ENCODE measurements around the gene CAPNS1.

Gene CAPNS1

GRCh38 chr19:36106991-36107390 is 32.9 kb upstream of the CAPNS1 start:
- CTCF ChIA-PET = interaction anchor here (1.3 kb wide), 1 partner anchor 27 kb away, joined by 5 read pairs; no protein-coding TSS in a partner anchor
- no peak overlapping the region for H3K4me3 ChIP-seq (ENCODE audit: control insufficient read depth in 1 of 7, extremely low read depth in 1 of 7, insufficient read depth in 4 of 7, low read depth in 2 of 7, low read length in 6 of 7)
- no peaks in the 10 kb centered on the region for H3K27me3 ChIP-seq (replicated peaks in 2 of 5; ENCODE audit: control insufficient read depth in 4 of 5, insufficient read depth in 5 of 5, low read length in 4 of 5)
- H3K27ac ChIP-seq (ENCODE audit: insufficient read depth in 1 of 2, low read depth in 1 of 2, low read length in 2 of 2, poor library complexity in 1 of 2, severe bottlenecking in 2 of 2) = no peak overlapping the region
- H3K36me3 ChIP-seq (ENCODE audit: control insufficient read depth in 4 of 4, insufficient read depth in 4 of 4, low read length in 3 of 4) = peaks cover 3 to 62% (median 30%) of the 10 kb centered on the region in 4 experiments
- no peak for DNase-seq
- WGBS (ENCODE audit: insufficient coverage) = 94% methylated on average over 4 of the region's 5 CpGs
- POLR2A ChIA-PET = no interaction called here
- H3K4me1 ChIP-seq (ENCODE audit: control extremely low read depth in 1 of 4, control insufficient read depth in 4 of 4, insufficient read depth in 4 of 4, low read length in 3 of 4) = no peaks in the 10 kb centered on the region
- H3K9me3 ChIP-seq (ENCODE audit: control extremely low read depth in 1 of 5, control insufficient read depth in 4 of 5, insufficient read depth in 2 of 5, low read depth in 1 of 5, low read length in 4 of 5) = no peaks in the 10 kb centered on the region

DNA sequence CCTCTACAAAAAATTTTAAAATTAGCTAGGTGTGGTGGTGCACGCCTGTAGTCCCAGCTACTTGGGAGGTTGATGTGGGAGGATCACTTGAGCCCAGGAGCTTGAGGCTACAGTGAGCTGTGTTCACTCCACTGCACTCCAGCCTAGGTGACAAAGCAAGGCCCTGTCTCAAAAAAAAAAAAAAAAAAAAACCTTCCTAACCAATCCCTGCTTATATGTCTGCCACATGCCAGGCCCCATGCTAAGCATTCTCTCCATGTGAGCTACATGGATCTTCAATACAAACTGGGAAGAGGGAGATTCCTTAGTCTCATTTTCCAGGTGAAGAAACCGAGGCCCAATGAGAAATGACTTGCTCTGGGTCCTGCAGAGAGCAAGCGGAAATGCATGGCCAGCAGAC is 31.2 kb upstream of the CAPNS1 start:
- CTCF ChIA-PET = interaction anchor here (1.1 kb wide), 1 partner anchor 19 kb away, joined by 3 read pairs; no protein-coding TSS in a partner anchor
- Histone ChIP-seq H3K9me3 (ENCODE audit: control extremely low read depth in 1 of 5, control insufficient read depth in 4 of 5, insufficient read depth in 2 of 5, low read depth in 1 of 5, low read length in 4 of 5) (no peaks in the 10 kb centered on the region), H3K4me1 (ENCODE audit: control extremely low read depth in 1 of 4, control insufficient read depth in 4 of 4, insufficient read depth in 4 of 4, low read length in 3 of 4) (peaks cover 0 to 6% (median 5%) of the 10 kb centered on the region in 4 experiments), H3K36me3 (ENCODE audit: control insufficient read depth in 4 of 4, insufficient read depth in 4 of 4, low read length in 3 of 4) (peaks cover 3 to 61% (median 27%) of the 10 kb centered on the region in 4 experiments), H3K4me3 (ENCODE audit: control insufficient read depth in 1 of 7, extremely low read depth in 1 of 7, insufficient read depth in 4 of 7, low read depth in 2 of 7, low read length in 6 of 7) (no peak overlapping the region), H3K27me3 (replicated peaks in 2 of 5; ENCODE audit: control insufficient read depth in 4 of 5, insufficient read depth in 5 of 5, low read length in 4 of 5) (no peaks in the 10 kb centered on the region), H3K27ac (ENCODE audit: insufficient read depth in 1 of 2, low read depth in 1 of 2, low read length in 2 of 2, poor library complexity in 1 of 2, severe bottlenecking in 2 of 2) (no peak overlapping the region)
- 100% methylated on average over 1 of the region's 3 CpGs for WGBS (ENCODE audit: insufficient coverage)
- POLR2A ChIA-PET = no interaction called here
- no peak for DNase-seq

DNA sequence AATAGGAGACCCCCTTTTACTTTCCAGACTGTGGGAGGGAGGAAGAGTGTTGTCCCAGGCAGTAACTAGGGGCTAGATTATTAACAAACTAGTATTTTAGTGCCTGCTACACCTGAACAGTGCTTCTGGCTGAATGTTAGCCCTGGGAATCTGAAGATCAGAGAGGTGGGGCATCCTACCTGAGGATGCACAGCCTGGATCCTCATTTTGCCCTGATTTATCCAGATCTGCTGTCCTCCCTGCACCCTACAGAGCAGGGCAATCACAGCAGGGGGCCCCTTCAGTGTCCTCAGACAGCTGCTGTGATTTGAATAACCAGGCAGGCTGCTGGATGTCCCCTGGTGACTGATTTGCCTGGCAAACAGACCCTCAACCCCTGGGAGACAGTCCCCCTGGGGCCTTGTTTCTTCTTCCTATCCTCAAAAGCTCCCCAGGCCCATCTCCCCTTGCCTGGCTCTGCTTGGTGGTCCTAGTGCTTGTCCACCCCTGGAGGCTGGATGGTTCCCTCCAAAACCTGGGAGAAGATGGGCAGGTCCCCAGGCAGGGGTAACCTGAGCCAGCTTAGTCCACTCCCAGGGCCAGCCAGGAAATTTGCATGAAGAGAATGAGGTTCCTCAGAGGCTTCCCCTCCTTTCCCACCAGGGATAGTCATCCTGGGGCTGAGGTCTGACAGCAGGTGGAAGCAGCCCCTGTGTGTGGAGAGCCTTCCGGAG is 29.2 kb upstream of the CAPNS1 start, which contains the start of gene OVOL3:
Gene OVOL3, plus strand, starts transcription at position 657 of the 713 bp plus-strand sequence. CDS start 60 bp downstream, outside the sequence.
- Histone ChIP-seq H3K27me3 (replicated peaks in 2 of 5; ENCODE audit: control insufficient read depth in 4 of 5, insufficient read depth in 5 of 5, low read length in 4 of 5) (no peaks in the 10 kb centered on the region), H3K36me3 (ENCODE audit: control insufficient read depth in 4 of 4, insufficient read depth in 4 of 4, low read length in 3 of 4) (peaks cover 3 to 44% (median 17%) of the 10 kb centered on the region in 4 experiments), H3K27ac (ENCODE audit: insufficient read depth in 1 of 2, low read depth in 1 of 2, low read length in 2 of 2, poor library complexity in 1 of 2, severe bottlenecking in 2 of 2) (no peak within 1 kb of the TSS), H3K4me1 (ENCODE audit: control extremely low read depth in 1 of 4, control insufficient read depth in 4 of 4, insufficient read depth in 4 of 4, low read length in 3 of 4) (peaks cover 0 to 16% (median 14%) of the 10 kb centered on the region in 4 experiments), H3K9me3 (ENCODE audit: control extremely low read depth in 1 of 5, control insufficient read depth in 4 of 5, insufficient read depth in 2 of 5, low read depth in 1 of 5, low read length in 4 of 5) (no peaks in the 10 kb centered on the region), H3K4me3 (ENCODE audit: control insufficient read depth in 1 of 7, extremely low read depth in 1 of 7, insufficient read depth in 4 of 7, low read depth in 2 of 7, low read length in 6 of 7) (no peak within 1 kb of the TSS)
- ChIA-PET POLR2A (no interaction called here), CTCF (interaction anchor here (1.2 kb wide), 1 partner anchor 15 kb away, joined by 3 read pairs; no protein-coding TSS in a partner anchor)
- WGBS (ENCODE audit: insufficient coverage) = 100% methylated on average over 1 of the region's 1 CpG
- DNase-seq = no peak

DNA sequence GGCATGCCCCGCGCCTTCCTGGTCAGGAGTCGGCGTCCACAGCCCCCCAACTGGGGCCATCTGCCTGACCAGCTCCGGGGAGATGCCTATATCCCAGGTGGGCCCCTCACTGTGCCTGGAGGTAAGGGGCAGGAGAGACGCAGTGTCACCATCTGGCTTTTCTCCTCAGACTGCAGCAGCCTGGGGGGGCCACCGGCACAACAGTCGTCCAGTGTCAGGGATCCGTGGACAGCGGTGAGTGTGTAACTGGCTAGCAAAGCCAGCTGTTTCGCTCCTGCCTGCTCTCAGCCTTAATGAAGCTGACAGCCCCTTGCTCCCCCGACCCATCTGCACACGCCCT is 28.7 kb upstream of the CAPNS1 start:
- POLR2A ChIA-PET = no interaction called here
- Histone ChIP-seq H3K4me1 (ENCODE audit: control extremely low read depth in 1 of 4, control insufficient read depth in 4 of 4, insufficient read depth in 4 of 4, low read length in 3 of 4) (peaks cover 0 to 21% (median 19%) of the 10 kb centered on the region in 4 experiments), H3K27me3 (replicated peaks in 2 of 5; ENCODE audit: control insufficient read depth in 4 of 5, insufficient read depth in 5 of 5, low read length in 4 of 5) (no peaks in the 10 kb centered on the region), H3K4me3 (ENCODE audit: control insufficient read depth in 1 of 7, extremely low read depth in 1 of 7, insufficient read depth in 4 of 7, low read depth in 2 of 7, low read length in 6 of 7) (no peak overlapping the region), H3K27ac (ENCODE audit: insufficient read depth in 1 of 2, low read depth in 1 of 2, low read length in 2 of 2, poor library complexity in 1 of 2, severe bottlenecking in 2 of 2) (no peak overlapping the region), H3K36me3 (ENCODE audit: control insufficient read depth in 4 of 4, insufficient read depth in 4 of 4, low read length in 3 of 4) (peaks cover 3 to 44% (median 17%) of the 10 kb centered on the region in 4 experiments), H3K9me3 (ENCODE audit: control extremely low read depth in 1 of 5, control insufficient read depth in 4 of 5, insufficient read depth in 2 of 5, low read depth in 1 of 5, low read length in 4 of 5) (no peaks in the 10 kb centered on the region)
- CTCF ChIA-PET = interaction anchor here (1.2 kb wide), 1 partner anchor 15 kb away, joined by 3 read pairs; no protein-coding TSS in a partner anchor
- no peak for DNase-seq
- 95% methylated on average over 13 of the region's 13 CpGs for WGBS (ENCODE audit: insufficient coverage)

DNA sequence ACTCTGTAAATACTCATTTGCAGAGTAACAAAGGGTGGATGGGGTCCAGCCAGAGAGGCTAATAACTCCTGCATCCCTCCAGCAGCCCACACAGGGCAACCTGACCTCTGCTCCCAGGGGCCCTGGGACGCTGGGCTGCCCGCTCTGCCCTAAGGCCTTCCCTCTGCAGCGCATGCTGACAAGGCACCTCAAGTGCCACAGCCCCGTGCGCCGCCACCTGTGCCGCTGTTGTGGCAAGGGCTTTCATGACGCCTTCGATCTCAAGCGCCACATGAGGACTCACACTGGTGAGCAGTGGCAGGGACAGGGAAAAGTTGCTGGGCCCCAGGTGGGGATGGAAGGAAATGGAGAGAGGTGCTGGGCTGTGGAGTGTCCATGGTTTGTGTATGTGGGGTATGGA is 27.2 kb upstream of the CAPNS1 start:
- peaks cover 0 to 25% (median 22%) of the 10 kb centered on the region in 4 experiments for H3K4me1 ChIP-seq (ENCODE audit: control extremely low read depth in 1 of 4, control insufficient read depth in 4 of 4, insufficient read depth in 4 of 4, low read length in 3 of 4)
- H3K27ac ChIP-seq (ENCODE audit: insufficient read depth in 1 of 2, low read depth in 1 of 2, low read length in 2 of 2, poor library complexity in 1 of 2, severe bottlenecking in 2 of 2) = no peak overlapping the region
- no peaks in the 10 kb centered on the region for H3K27me3 ChIP-seq (replicated peaks in 2 of 5; ENCODE audit: control insufficient read depth in 4 of 5, insufficient read depth in 5 of 5, low read length in 4 of 5)
- POLR2A ChIA-PET = no interaction called here
- DNase-seq = no peak
- 97% methylated on average over 10 of the region's 10 CpGs for WGBS (ENCODE audit: insufficient coverage)
- no peaks in the 10 kb centered on the region for H3K9me3 ChIP-seq (ENCODE audit: control extremely low read depth in 1 of 5, control insufficient read depth in 4 of 5, insufficient read depth in 2 of 5, low read depth in 1 of 5, low read length in 4 of 5)
- H3K36me3 ChIP-seq (ENCODE audit: control insufficient read depth in 4 of 4, insufficient read depth in 4 of 4, low read length in 3 of 4) = peaks cover 0 to 32% (median 14%) of the 10 kb centered on the region in 4 experiments
- CTCF ChIA-PET = no interaction called here
- H3K4me3 ChIP-seq (ENCODE audit: control insufficient read depth in 1 of 7, extremely low read depth in 1 of 7, insufficient read depth in 4 of 7, low read depth in 2 of 7, low read length in 6 of 7) = no peak overlapping the region

- Histone ChIP-seq H3K4me1 (ENCODE audit: control extremely low read depth in 1 of 4, control insufficient read depth in 4 of 4, insufficient read depth in 4 of 4, low read length in 3 of 4) (peaks cover 0 to 25% (median 22%) of the 10 kb centered on the region in 4 experiments), H3K9me3 (ENCODE audit: control extremely low read depth in 1 of 5, control insufficient read depth in 4 of 5, insufficient read depth in 2 of 5, low read depth in 1 of 5, low read length in 4 of 5) (no peaks in the 10 kb centered on the region), H3K36me3 (ENCODE audit: control insufficient read depth in 4 of 4, insufficient read depth in 4 of 4, low read length in 3 of 4) (peaks cover 4 to 34% (median 19%) of the 10 kb centered on the region in 4 experiments), H3K27me3 (replicated peaks in 2 of 5; ENCODE audit: control insufficient read depth in 4 of 5, insufficient read depth in 5 of 5, low read length in 4 of 5) (no peaks in the 10 kb centered on the region), H3K4me3 (ENCODE audit: control insufficient read depth in 1 of 7, extremely low read depth in 1 of 7, insufficient read depth in 4 of 7, low read depth in 2 of 7, low read length in 6 of 7) (peak overlapping the region in 5 of 7 experiments; percentile 50 to 98 (median 90)), H3K27ac (ENCODE audit: insufficient read depth in 1 of 2, low read depth in 1 of 2, low read length in 2 of 2, poor library complexity in 1 of 2, severe bottlenecking in 2 of 2) (peak overlapping the region in 1 of 2 experiments; percentile 89)
- CTCF ChIA-PET = no interaction called here
- WGBS (ENCODE audit: insufficient coverage) = 99% methylated on average over 28 of the region's 34 CpGs
- DNase-seq = no peak
- POLR2A ChIA-PET = no interaction called here
These were observed 26.4 kb upstream of the CAPNS1 start for GRCh38 chr19:36113425-36113824.
